Subcutaneous abdominal adipose tissue (tissue), 5 donors: ENCODE data around the gene ERCC3.
A peak's percentile ranks its signal among the peaks of the same experiment; 100 is the strongest.

Experiments used
- H3K27ac ChIP-seq: one replicate; pipeline ENCODE4 v1.7.0; 2013; ENCODE audit warnings: low read depth, mild to moderate bottlenecking, inconsistent platforms, low read length, moderate library complexity
- H3K27me3 ChIP-seq, 5 donors: one replicate each; pipeline ENCODE4 v1.7.0; 2013; ENCODE audit warnings: low read length in 5 of 5, inconsistent platforms in 1 of 5; ENCODE audit not compliant: control insufficient read depth in 5 of 5, insufficient read depth in 4 of 5
- H3K36me3 ChIP-seq, 5 donors: one replicate each; pipeline ENCODE4 v1.7.0; 2013; ENCODE audit warnings: low read length in 5 of 5; ENCODE audit not compliant: control insufficient read depth in 5 of 5, insufficient read depth in 5 of 5
- H3K4me1 ChIP-seq, 5 donors: one replicate each; pipeline ENCODE4 v1.7.0; 2013; ENCODE audit warnings: low read length in 5 of 5, mild to moderate bottlenecking in 3 of 5, moderate library complexity in 1 of 5; ENCODE audit not compliant: control insufficient read depth in 5 of 5, insufficient read depth in 5 of 5
- H3K4me3 ChIP-seq, 5 donors: one replicate each; pipeline ENCODE4 v1.7.0; 2013; ENCODE audit warnings: low read length in 5 of 5, low read depth in 1 of 5
- H3K9ac ChIP-seq, 5 donors: one replicate each; pipeline ENCODE4 v1.7.0; 2013; ENCODE audit warnings: low read length in 5 of 5, mild to moderate bottlenecking in 4 of 5, moderate library complexity in 3 of 5
- H3K9me3 ChIP-seq, 5 donors: one replicate each; pipeline ENCODE4 v1.7.0; 2013; ENCODE audit warnings: low read length in 5 of 5; ENCODE audit not compliant: control insufficient read depth in 5 of 5
- donor health status: healthy.
- donor health status: healthy.
- donor health status: healthy.
- donor health status: healthy.
- donor health status: healthy.

Gene ERCC3

GRCh38 chr2:127283275-127283674 lies 10.7 kb downstream of the ERCC3 start:
- Histone ChIP-seq H3K9me3 (no peaks in the 10 kb centered on the region), H3K4me3 (no peak overlapping the region), H3K27ac (no peak overlapping the region), H3K4me1 (peaks cover 0 to 9% (median 0%) of the 10 kb centered on the region in 5 donors), H3K9ac (no peak overlapping the region), H3K36me3 (peaks cover 34 to 96% (median 78%) of the 10 kb centered on the region in 5 donors), H3K27me3 (no peaks in the 10 kb centered on the region)

GRCh38 chr2:127280693-127281092 lies 13.3 kb downstream of the ERCC3 start:
- Histone ChIP-seq H3K9me3 (no peaks in the 10 kb centered on the region), H3K27me3 (no peaks in the 10 kb centered on the region), H3K36me3 (peaks cover 25 to 92% (median 70%) of the 10 kb centered on the region in 5 donors), H3K27ac (no peak overlapping the region), H3K4me1 (peaks cover 0 to 11% (median 0%) of the 10 kb centered on the region in 5 donors), H3K9ac (no peak overlapping the region), H3K4me3 (no peak overlapping the region)

- H3K4me1 ChIP-seq = peaks cover 0 to 11% (median 0%) of the 10 kb centered on the region in 5 donors
- H3K9ac ChIP-seq = no peak overlapping the region
- no peak overlapping the region for H3K4me3 ChIP-seq
- H3K36me3 ChIP-seq = peaks cover 21 to 92% (median 74%) of the 10 kb centered on the region in 5 donors
- H3K27me3 ChIP-seq = no peaks in the 10 kb centered on the region
- H3K27ac ChIP-seq = no peak overlapping the region
- H3K9me3 ChIP-seq = no peaks in the 10 kb centered on the region
Measured at GRCh38 chr2:127279781-127280180, 14.2 kb downstream of the ERCC3 start.

DNA sequence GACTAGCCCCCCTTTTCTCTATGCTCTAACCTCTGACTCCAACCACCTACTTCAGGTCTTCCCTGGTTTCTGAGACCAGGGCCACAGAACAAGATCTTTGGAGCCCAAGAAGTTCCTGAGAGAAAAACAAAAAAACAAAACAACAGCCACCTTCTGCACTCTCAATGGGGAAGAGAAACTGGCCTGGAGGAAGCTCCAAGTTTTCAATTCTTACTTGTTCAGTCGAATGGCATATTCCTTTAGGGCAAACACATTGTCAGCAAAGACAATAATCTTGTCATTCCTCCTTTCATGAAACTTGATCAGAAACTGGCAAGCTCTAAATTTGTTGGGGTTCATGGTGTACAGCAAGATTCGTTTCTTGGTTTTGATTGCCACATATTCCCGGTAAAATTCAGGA lies 15.0 kb downstream of the ERCC3 start:
- Histone ChIP-seq H3K4me1 (peaks cover 0 to 11% (median 0%) of the 10 kb centered on the region in 5 donors), H3K9me3 (no peaks in the 10 kb centered on the region), H3K4me3 (no peak overlapping the region), H3K27me3 (no peaks in the 10 kb centered on the region), H3K36me3 (peaks cover 19 to 90% (median 72%) of the 10 kb centered on the region in 5 donors), H3K9ac (no peak overlapping the region), H3K27ac (no peak overlapping the region)

DNA sequence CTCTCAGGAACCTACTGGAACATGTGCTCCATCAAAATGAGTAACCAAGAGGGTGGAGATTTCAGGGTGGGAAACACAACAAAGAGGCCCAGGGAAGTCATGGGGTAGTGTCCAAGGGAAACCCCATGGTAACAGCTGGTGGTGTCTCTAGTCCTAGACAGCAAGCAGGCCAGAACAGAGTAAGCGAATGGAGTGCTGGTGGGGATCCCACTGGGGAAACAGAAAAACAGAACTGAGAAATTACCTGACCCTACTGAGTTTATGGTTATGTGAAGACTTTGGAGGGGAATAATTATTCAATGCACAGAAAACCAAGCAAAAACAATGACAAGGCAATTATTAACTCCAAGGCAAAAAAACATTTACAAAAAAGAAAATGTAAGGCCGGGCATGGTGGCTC lies 16.9 kb downstream of the ERCC3 start:
- no peaks in the 10 kb centered on the region for H3K9me3 ChIP-seq
- H3K9ac ChIP-seq = peak overlapping the region in 1 of 5 donors; percentile 32
- no peaks in the 10 kb centered on the region for H3K27me3 ChIP-seq
- H3K27ac ChIP-seq = no peak overlapping the region
- peaks cover 8 to 86% (median 72%) of the 10 kb centered on the region in 5 donors for H3K36me3 ChIP-seq
- H3K4me3 ChIP-seq = no peak overlapping the region
- peaks cover 0 to 11% (median 0%) of the 10 kb centered on the region in 5 donors for H3K4me1 ChIP-seq

- Histone ChIP-seq H3K36me3 (peaks cover 8 to 87% (median 78%) of the 10 kb centered on the region in 5 donors), H3K9ac (no peak overlapping the region), H3K27ac (no peak overlapping the region), H3K27me3 (no peaks in the 10 kb centered on the region), H3K9me3 (no peaks in the 10 kb centered on the region), H3K4me3 (no peak overlapping the region), H3K4me1 (peaks cover 0 to 11% (median 0%) of the 10 kb centered on the region in 5 donors)
Measured at GRCh38 chr2:127275789-127276188, 18.2 kb downstream of the ERCC3 start.

DNA sequence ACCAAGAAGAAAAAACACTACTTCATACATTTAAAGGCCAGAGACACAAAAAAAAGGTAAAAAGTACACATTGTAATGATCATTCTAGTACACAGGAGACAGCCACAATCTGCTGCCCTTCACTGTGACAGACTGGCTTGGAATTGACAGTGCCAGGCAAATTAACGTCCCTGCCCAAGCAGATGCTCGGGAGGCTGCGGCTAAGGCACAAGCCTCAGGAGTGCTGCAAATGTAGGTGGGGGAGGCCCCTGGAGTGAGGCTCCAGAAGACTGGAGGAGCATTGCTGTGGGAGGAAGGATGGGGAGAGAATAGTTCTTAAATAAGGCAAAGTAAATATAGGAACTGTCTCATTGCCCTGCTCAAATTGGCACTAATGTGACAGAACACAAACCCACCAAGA lies 18.6 kb downstream of the ERCC3 start:
- H3K9me3 ChIP-seq = no peaks in the 10 kb centered on the region
- H3K36me3 ChIP-seq = peaks cover 8 to 87% (median 81%) of the 10 kb centered on the region in 5 donors
- H3K4me3 ChIP-seq = no peak overlapping the region
- no peak overlapping the region for H3K9ac ChIP-seq
- no peaks in the 10 kb centered on the region for H3K27me3 ChIP-seq
- H3K27ac ChIP-seq = no peak overlapping the region
- H3K4me1 ChIP-seq = peaks cover 0 to 11% (median 0%) of the 10 kb centered on the region in 5 donors

DNA sequence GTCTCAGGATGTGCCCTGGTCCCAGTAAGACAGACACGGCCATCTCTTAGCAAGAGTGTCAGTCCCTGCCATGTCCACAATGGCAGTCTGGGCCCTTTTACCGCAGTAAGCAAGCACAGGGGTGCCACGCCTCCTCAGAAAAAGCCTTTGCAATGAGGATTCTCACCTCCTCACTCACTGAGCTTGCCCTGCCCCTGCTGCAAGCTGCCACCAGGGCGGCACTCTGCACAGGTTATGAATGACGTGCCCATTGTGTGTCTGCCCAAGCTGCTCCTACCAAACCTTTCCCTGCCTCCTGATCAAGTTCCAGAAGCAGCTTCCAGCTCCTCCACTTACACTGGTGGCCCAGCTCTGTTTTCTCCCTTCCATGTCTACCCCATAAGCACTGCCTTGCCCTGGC lies 23.3 kb downstream of the ERCC3 start:
- Histone ChIP-seq H3K9me3 (no peaks in the 10 kb centered on the region), H3K4me3 (no peak overlapping the region), H3K36me3 (peaks cover 20 to 78% (median 69%) of the 10 kb centered on the region in 5 donors), H3K4me1 (no peaks in the 10 kb centered on the region), H3K9ac (no peak overlapping the region), H3K27me3 (no peaks in the 10 kb centered on the region), H3K27ac (no peak overlapping the region)

DNA sequence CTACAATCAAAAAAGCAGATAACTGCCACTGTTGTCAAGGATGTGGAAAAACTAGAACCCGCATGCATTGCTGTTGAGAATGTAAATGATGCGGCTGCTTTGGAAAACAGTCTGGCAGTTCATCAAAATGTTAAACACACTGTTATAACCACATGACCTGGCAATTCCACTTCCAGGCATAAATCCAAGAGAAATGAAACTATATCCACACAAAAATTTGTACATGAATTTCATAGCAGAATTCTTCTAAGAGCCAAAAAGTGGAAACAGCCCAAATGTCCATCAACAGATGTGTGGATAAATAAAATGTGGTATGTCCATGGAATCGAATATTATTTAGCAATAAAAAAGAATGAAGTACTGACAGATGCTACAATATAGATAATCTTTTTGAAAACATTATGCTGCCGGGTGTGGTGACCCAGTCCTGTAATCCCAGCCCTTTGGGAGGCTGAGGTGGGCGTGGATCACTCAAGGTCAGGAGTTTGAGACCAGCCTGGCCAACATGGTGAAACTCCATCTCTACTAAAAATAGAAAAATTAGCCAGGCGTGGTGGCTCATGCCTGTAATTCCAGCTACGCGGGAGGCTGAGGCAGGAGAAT lies 32.0 kb downstream of the ERCC3 start:
- H3K36me3 ChIP-seq = peaks cover 15 to 58% (median 47%) of the 10 kb centered on the region in 5 donors
- H3K27ac ChIP-seq = no peak overlapping the region
- no peaks in the 10 kb centered on the region for H3K27me3 ChIP-seq
- no peaks in the 10 kb centered on the region for H3K4me1 ChIP-seq
- H3K4me3 ChIP-seq = no peak overlapping the region
- H3K9me3 ChIP-seq = no peaks in the 10 kb centered on the region
- no peak overlapping the region for H3K9ac ChIP-seq

DNA sequence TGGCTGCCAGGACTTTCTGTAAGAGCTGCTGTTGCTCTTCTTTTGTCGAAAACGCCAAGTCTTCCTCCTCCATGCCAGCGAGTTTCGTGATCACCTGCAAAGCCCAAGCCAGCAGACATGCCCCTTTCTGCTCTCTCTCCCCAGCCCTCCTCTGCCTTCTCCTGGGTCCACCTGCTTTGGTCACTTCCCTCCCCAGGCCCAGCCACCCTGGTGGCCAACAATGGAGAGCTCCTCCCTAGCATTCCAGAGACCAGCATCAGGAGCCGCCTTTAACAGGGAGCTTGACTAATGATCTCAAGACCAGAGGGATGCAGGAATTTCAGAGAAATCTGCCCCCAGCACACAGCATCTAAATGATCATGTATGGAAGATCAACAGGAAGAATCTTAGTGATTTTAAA lies 34.6 kb downstream of the ERCC3 start:
- no peaks in the 10 kb centered on the region for H3K27me3 ChIP-seq
- no peaks in the 10 kb centered on the region for H3K9me3 ChIP-seq
- no peaks in the 10 kb centered on the region for H3K4me1 ChIP-seq
- peaks cover 17 to 69% (median 54%) of the 10 kb centered on the region in 5 donors for H3K36me3 ChIP-seq
- no peak overlapping the region for H3K27ac ChIP-seq
- H3K9ac ChIP-seq = no peak overlapping the region
- no peak overlapping the region for H3K4me3 ChIP-seq
